DMS 273 treated with DMSO at 0.1 percent for 48 hours (cell line): Measurements from ENCODE around the gene DMXL2.
"Not testable (repeated sequence)": the region's sequence is repeated elsewhere in the genome, so short reads cannot be mapped to it uniquely, and the experiment has no call there.

ENCODE experiments used
- DNase-seq: peaks from one replicate; lab custom pipeline; 2025; lab: John Stamatoyannopoulos, UW

DMXL2 gene

GRCh38 chr15:51624022-51624421 is 1.5 kb upstream of the DMXL2 start:
- no peak for DNase-seq

DNA sequence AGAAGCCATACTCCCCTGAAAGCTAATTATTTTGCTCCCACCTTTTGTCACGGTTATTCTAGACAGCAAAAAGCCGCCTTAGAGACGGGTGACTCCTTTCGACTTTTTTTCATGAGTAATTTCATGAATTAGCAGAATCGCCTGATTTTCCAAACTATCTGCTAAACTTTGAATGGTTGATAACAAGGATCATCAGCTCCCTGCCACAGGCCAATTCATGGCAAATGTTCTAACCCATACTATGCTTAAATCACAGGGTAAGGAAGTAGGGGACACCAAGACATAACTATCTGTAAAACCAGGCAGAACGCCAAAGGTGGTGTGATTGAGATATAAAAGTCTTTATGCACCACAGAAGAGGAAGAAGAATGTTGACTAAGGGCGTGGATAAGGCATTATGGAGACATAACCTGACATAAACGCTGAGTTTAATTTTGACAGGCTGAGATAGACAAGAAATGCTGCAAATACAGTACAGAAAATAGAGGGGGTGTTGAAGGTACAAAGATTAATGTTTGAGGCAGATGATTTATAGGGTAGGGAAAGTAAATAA is 891 bp upstream of the DMXL2 start:
- no peak for DNase-seq

GRCh38 chr15:51621936-51622603 is 501 bp downstream of the DMXL2 start:
- no peak for DNase-seq

DNA sequence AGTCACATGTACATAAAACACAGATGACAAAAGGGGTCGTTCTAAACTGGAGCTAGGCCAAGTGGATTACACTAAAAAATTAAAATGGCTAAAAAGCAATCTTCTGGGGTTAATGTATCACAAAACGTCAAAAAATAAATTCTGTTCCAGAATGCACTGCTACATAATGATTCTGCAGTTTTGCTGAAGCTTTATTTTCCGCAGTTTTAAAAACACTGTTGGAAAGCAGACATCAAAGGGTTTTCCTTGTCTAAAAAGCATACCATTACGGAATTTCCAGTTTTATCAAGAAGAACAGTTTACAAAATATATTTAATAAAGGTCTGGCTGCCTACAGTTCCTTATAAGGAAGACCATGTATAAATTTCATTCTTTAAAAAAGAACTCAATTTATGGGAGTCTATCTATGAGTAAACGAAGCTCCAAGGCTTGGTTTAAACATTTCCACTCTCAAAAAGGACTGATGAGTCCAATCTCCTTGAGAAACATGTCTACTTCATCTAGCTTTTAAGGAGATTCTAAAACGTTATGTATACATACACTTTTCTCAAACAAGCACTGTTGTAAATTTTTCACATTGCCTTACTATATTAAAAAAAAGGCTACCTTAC is 1.3 kb downstream of the DMXL2 start:
- DNase-seq: no peak

DNA sequence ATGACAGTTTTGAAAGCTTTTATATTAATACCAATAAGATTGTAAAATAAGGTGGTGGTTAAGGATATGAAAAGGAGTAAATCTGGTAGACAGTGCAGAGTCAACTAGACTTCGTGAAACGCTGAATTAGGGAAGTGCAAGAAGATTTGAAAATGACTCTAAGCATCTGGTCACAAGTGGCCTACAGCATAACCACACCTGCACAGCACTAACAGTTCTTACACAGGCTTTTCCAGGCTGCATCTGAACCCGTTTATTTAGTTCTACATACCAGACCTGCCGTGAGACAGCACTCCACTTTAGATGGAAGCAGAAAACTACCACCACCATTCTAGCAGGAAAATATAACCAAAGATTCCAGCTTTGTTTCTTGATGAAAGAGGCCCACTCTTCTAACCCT is 1.9 kb downstream of the DMXL2 start:
- no peak for DNase-seq

GRCh38 chr15:51620122-51620521 is 2.4 kb downstream of the DMXL2 start:
- DNase-seq: no peak

DNA sequence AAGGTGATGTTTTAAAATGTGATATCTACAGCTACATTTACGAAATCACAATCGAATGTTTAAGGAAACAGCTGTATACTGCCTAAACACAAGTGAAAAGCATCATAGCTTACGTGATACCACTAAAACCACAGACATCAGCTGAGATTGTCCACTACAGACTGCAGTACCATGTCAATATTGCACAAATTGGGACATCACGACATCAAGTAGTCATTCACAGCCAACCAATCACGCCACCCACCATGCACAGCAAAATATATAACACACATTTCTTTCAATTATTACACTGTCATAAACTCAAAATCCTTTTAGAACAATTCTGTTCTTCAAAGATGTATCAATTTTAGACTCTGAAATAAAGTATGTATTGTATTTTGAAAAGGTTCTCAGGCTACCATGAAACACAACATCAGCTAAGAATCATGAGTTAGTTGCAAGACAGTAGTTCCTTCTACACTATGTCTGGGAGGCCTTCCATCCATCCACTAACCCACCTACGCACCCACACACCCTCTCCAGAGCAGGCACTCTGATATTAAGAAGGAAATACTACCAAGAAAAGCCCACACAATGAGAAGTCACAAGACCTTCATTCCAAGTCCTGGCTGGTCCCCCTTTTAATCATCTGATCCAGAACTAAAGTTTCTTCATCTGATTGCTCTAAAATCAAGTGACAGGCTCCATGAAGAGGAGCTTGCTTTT is 3.1 kb downstream of the DMXL2 start:
- DNase-seq: no peak

DNA sequence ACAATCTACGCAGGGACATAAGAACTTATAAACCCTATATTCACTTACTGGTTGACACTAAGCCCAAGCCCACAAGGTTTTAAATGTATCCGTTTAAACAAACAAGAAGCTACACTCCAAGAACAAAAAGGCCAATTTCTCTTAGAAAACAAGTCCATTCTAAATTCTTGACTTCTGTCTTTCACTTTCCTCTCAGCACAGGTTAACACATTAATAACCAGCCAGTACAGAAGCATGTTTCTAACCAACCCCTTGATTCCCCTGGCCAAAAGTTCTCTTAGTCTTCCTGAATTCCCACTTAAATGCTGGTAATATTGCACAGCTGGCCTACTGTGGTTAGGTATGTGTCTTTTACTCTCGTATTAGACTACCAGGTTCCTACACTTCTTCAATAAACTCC is 4.7 kb downstream of the DMXL2 start:
- DNase-seq: no peak

DNA sequence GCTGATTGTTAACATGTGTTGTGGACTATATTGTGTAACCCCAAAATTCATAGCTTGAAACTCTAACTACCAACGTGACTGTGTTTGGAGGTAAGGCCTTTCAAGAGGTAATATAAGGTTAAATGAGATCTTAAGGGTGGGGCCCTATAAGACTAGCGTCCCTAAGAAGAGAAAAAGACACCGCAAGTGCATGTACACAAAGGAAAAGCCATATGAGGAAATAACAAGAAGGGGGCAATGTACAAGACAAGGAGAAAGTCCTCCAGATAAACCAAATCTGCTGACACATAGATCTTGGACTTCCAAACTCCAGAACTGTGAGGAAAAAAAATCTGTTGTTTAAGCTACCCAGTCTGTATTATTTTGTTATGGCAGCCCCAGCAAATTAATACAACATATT is 8.6 kb downstream of the DMXL2 start:
- no peak for DNase-seq

DNA sequence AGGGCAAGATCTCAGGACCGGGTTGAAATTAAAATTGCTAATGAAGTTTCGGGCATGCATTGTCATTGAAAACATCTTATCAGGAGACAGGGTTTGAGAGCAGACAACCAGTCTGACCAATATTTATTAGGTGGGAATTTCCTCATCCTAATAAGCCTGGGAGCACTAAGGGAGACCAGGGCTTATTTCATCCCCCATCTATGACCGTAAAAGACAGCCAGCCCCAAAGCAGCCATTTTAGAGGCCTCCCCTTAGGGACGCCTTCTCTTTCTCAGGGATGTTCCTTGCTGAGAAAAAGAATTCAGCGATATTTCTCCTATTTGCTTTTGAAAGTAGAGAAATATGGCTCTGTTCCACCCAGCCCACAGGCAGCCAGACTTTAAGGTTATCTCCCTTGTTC is 9.9 kb downstream of the DMXL2 start:
- DNase-seq: not testable (repeated sequence)

GRCh38 chr15:51603462-51603948 is 19.1 kb downstream of the DMXL2 start:
- not testable (repeated sequence) for DNase-seq

- no peak for DNase-seq
Measured at GRCh38 chr15:51603002-51603401, 19.6 kb downstream of the DMXL2 start.

DNA sequence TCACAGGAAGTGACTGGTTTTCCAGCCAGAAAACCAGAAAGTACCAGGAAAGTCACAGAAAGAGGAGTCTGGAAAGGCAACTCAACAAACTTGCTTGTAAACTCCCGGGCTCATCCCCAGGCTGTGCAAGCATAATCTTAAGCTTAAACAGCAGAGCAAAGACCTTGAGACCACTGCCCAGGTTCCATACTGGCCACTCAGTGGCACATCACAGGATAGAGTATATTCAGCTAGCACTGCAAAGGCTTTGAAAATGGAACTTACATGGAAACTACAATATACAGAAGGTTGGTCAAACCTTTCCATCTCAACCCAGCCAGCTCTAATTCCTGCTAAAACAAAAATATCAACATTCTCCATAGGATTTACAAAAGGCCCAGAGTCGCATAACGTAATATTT is 20.1 kb downstream of the DMXL2 start:
- DNase-seq: no peak

GRCh38 chr15:51601801-51602200 is 20.8 kb downstream of the DMXL2 start:
- DNase-seq: no peak

DNA sequence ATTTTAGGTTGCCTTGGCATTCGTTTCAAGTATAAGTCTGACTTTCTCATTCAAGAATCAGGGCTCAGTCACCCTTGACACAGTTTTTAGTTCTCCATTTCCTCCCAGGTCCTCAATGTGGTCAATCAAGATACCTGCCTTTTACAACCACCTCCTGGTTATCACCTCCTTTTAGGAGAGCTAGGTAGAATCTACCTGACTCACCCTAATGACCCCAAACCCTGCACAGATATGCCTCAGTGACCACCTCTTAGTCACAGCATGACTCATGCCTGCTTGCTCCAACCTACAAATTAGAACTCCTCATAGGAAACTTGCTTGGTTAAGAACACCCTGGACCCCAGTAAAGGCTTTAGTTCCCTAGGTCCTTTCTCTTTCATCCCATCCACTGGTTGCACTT is 22.5 kb downstream of the DMXL2 start:
- DNase-seq: no peak

GRCh38 chr15:51589881-51590568 is 32.5 kb downstream of the DMXL2 start:
- no peak for DNase-seq

- DNase-seq: no peak
Measured at GRCh38 chr15:51588966-51589365, 33.6 kb downstream of the DMXL2 start.

DNA sequence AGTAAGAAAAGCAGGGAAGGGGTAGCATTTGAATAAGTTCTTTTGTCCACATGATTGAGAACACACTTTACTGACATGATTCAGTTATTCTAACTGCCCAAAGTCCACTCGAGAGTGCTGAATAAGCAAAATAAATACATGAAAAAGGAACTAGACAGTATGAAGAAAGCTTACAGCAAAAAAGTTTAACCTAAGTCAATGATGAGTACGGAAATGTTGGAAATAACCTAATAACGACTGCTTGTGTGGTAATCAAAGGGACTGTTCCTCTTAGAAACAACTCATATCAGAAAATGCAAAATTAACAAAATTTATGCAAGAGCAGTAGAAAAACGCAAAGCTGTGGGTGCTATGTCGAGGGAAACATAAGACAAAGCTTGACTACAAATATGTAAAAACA is 36.6 kb downstream of the DMXL2 start:
- DNase-seq: no peak

DNA sequence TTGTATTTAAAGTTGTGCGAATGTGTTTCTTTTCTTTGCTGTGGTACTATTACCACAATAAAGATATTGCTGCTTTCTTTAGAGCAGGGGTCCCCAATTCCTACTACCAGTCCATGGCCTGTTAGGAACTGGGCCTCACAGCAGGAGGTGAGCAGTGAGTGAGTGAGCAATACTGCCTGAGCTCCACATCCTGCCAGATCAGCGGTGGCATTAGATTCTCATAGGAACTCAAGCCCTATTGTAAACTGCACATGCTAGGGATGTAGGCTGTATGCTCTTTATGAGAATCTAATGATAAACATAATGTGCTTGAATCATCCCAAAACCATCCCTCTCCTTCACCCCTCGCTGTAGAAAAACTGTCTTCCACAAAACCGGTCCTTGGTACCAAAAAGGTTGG is 41.6 kb downstream of the DMXL2 start:
- DNase-seq: no peak

- no peak for DNase-seq
Measured at GRCh38 chr15:51580385-51580784, 42.2 kb downstream of the DMXL2 start.

- DNase-seq: no peak
Measured at GRCh38 chr15:51579012-51579411, 43.6 kb downstream of the DMXL2 start.

DNA sequence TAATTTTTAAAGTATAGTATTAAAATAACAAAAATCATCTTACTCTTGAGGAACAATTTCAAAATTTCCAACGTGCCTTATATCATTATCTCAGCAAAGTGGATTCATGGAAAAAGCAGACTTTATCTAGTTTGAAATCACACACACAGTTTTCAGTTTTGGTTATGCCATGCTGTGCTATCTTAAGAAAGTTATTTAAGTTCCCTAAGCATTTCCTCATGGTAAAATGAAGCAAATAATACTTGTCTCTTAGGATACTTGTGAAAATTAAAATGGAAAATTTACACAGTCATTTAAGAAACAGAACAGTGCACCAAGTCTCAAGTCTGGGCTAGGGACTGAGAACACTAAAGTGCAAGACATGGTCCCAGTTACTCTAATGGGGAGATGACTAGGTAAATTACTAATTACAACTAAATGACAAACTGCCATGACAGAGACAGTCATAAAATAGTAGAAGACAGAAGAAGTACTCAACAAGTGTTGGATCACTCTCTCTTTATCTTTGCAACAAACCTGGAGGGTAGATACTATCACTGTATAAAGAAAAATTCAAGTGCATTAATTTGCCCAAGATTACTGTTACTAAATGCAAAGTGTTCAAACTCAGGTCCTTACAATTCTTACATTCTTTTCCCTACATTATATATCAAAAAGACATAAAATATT is 44.8 kb downstream of the DMXL2 start:
- no peak for DNase-seq
